SK-N-SH treated with all-trans-retinoic acid at 6 μM for 48 hours (cell line): Measurements from ENCODE around the gene NCOA5.

Experiments used
- ATAC-seq: fragments of 200-7000 bp; cut with Tn5 transposase; 3 replicates; pipeline ENCODE4 v1.9.1; 2020; ENCODE audit warnings: mild to moderate bottlenecking, moderate library complexity
- ARNTL ChIP-seq: fragments of 450-650 bp; formaldehyde crosslinking; IDR thresholded peaks from 2 replicates; pipeline ENCODE4 v1.5.0; 2020; ENCODE audit warnings: low read depth, mild to moderate bottlenecking, moderate library complexity, borderline replicate concordance
- BACH2 ChIP-seq: fragments of 250-450 bp; sonication (Bioruptor Pico); IDR thresholded peaks from 2 replicates; pipeline ENCODE4 v1.9.0; 2021; ENCODE audit warnings: mild to moderate bottlenecking, borderline replicate concordance
- CSDC2 ChIP-seq: fragments of 250-450 bp; sonication (Bioruptor Pico); IDR thresholded peaks from 2 replicates; pipeline ENCODE4 v1.5.0; 2020; ENCODE audit warnings: mild to moderate bottlenecking, moderate library complexity
- ESRRG ChIP-seq: fragments of 250-450 bp; sonication (Bioruptor Pico); IDR thresholded peaks from 2 replicates; pipeline ENCODE4 v1.6.1; 2021; ENCODE audit warnings: mild to moderate bottlenecking
- GLIS3 ChIP-seq: fragments of 250-450 bp; sonication (Bioruptor Pico); IDR thresholded peaks from 2 replicates; pipeline ENCODE4 v1.5.0; 2020; ENCODE audit warnings: mild to moderate bottlenecking, moderate library complexity
- OSR1 ChIP-seq: fragments of 250-450 bp; sonication (Bioruptor Pico); IDR thresholded peaks from 2 replicates; pipeline ENCODE4 v1.8.0; 2022; ENCODE audit warnings: moderate library complexity, mild to moderate bottlenecking, inconsistent platforms
- PPARA ChIP-seq: fragments of 250-450 bp; sonication (Bioruptor Pico); IDR thresholded peaks from 2 replicates; pipeline ENCODE4 v1.5.0; 2020; ENCODE audit warnings: mild to moderate bottlenecking, borderline replicate concordance
- RARB ChIP-seq: fragments of 250-450 bp; sonication (Bioruptor Pico); IDR thresholded peaks from 2 replicates; pipeline ENCODE4 v1.8.0; 2021; ENCODE audit warnings: mild to moderate bottlenecking, moderate library complexity
- SNAI2 ChIP-seq: fragments of 250-450 bp; sonication (Bioruptor Pico); IDR thresholded peaks from 2 replicates; pipeline ENCODE4 v1.5.0; 2020; ENCODE audit warnings: mild to moderate bottlenecking, moderate library complexity
- TCF4 ChIP-seq: fragments of 250-450 bp; sonication (Bioruptor Pico); IDR thresholded peaks from 2 replicates; pipeline ENCODE4 v1.8.0; 2021; ENCODE audit warnings: mild to moderate bottlenecking, moderate library complexity, borderline replicate concordance
- TOX ChIP-seq: fragments of 250-450 bp; sonication (Bioruptor Pico); IDR thresholded peaks from 2 replicates; pipeline ENCODE4 v1.8.0; 2021; ENCODE audit warnings: mild to moderate bottlenecking, moderate library complexity, borderline replicate concordance
- ZC3H10 ChIP-seq: fragments of 250-450 bp; sonication (Bioruptor Pico); IDR thresholded peaks from 2 replicates; pipeline ENCODE4 v1.5.1; 2021; ENCODE audit warnings: mild to moderate bottlenecking, moderate library complexity
- ZFP30 ChIP-seq: fragments of 450-650 bp; formaldehyde crosslinking; IDR thresholded peaks from 2 replicates; pipeline ENCODE4 v1.5.0; 2022; ENCODE audit warnings: mild to moderate bottlenecking, moderate library complexity
- TF ChIP-seq, protein P1 (sequence below): fragments of 250-450 bp; sonication (Bioruptor Pico); IDR thresholded peaks from 2 replicates; pipeline ENCODE4 v1.5.1; 2021; ENCODE audit warnings: mild to moderate bottlenecking, moderate library complexity
- TF ChIP-seq, protein P2 (sequence below): fragments of 250-450 bp; sonication (Bioruptor Pico); IDR thresholded peaks from 2 replicates; pipeline ENCODE4 v1.8.0; 2021; ENCODE audit warnings: low read depth, mild to moderate bottlenecking, moderate library complexity, borderline replicate concordance
- TF ChIP-seq, protein P3 (sequence below): fragments of 250-450 bp; sonication (Bioruptor Pico); IDR thresholded peaks from 2 replicates; pipeline ENCODE4 v1.8.0; 2020; ENCODE audit warnings: mild to moderate bottlenecking, moderate library complexity, borderline replicate concordance
- TF ChIP-seq, protein P4 (sequence below): fragments of 250-450 bp; sonication (Bioruptor Pico); IDR thresholded peaks from 2 replicates; pipeline ENCODE4 v1.5.0; 2020; ENCODE audit warnings: mild to moderate bottlenecking, moderate library complexity

Gene NCOA5

DNA sequence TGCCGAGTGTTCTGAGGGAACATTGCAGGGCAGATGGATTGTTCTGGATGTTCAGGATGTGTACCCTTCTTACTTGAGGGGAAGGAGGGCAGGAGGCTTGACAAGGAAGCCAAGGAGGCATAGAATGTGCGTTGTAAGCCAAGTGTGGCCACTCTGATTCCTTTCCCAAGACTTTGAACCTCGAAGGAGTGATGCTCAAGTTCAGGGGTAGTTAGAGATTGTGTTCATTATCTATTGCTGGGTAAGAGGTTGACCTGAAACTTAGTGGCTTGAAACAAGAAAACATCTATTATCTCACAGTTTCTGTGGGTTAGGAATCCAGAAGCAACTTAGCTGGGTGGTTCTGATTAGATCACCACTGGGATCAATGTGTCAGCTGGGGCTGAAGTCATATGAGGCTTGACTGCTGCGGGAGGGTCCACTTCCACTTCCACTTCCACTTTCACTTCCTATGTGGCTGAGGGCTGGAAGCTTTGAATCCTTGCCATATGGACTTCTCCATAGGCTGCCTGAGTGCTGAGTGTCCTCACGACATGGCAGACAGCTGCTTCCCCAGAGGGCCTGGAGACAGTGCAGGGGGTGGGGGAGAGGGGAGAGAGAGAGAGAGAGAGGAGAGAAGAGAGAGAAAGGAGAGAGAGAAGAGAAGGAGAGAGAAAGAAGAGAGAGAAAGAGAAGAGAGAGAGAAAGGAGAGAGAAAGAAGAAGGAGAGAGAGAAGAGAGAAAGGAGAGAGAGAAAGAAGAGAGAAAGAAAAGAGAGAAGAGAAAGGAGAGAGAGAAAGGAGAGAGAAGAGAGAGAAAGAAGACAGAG is 21.5 kb upstream of the NCOA5 start:
- TF ChIP-seq RARB (CRISPR knock-in tag) (no peak), ZFP30 (CRISPR knock-in tag) (no peak), TOX (CRISPR knock-in tag) (no peak)
- no peak for ATAC-seq

DNA sequence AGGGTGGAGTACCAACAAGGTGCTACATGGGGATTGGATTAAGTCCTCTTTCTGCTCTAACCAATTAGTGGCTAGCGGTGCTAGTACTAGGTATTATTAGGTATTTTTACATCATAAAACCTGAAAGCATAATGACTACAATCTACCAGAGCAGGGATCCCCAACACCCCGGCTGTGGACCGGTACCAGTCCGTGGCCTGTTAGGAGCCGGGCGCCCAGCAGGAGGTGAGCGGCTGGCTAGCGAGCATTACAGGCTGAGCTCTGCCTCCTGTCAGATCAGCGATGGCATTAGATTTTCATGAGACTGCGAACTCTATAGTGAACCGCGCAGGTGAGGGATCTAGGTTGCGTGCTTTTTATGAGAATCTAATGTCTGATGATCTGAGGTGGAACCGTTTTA is 19.2 kb upstream of the NCOA5 start:
- ATAC-seq, result no peak
- TF ChIP-seq SNAI2, result no peak
- TF ChIP-seq ESRRG, result no peak
- no peak for TF ChIP-seq TCF4 (CRISPR knock-in tag)
- TF ChIP-seq ZC3H10 (CRISPR knock-in tag), result no peak
- TF ChIP-seq, protein P1, sequence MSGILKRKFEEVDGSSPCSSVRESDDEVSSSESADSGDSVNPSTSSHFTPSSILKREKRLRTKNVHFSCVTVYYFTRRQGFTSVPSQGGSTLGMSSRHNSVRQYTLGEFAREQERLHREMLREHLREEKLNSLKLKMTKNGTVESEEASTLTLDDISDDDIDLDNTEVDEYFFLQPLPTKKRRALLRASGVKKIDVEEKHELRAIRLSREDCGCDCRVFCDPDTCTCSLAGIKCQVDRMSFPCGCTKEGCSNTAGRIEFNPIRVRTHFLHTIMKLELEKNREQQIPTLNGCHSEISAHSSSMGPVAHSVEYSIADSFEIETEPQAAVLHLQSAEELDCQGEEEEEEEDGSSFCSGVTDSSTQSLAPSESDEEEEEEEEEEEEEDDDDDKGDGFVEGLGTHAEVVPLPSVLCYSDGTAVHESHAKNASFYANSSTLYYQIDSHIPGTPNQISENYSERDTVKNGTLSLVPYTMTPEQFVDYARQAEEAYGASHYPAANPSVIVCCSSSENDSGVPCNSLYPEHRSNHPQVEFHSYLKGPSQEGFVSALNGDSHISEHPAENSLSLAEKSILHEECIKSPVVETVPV, result no peak

DNA sequence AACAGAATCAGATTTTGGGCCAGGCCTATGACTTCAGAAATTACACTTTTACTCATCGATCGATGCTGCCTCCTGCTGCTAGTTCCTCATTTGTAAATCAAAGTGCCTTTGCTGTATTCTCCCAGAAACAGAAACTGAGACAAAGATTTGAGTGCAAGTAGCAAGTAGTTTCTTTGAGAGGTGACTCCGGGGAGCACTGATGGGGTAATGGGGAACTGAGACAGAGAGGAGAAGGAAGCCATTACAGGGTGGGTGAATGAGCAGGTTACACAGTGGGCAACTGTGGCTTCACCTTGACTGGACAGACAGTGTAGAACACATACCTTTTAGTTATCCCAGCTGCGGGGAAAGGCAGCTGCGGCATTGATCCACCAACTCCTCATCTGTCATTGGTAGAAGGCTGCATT is 18.7 kb upstream of the NCOA5 start:
- TF ChIP-seq, protein P1, result no peak
- TF ChIP-seq, protein P2, sequence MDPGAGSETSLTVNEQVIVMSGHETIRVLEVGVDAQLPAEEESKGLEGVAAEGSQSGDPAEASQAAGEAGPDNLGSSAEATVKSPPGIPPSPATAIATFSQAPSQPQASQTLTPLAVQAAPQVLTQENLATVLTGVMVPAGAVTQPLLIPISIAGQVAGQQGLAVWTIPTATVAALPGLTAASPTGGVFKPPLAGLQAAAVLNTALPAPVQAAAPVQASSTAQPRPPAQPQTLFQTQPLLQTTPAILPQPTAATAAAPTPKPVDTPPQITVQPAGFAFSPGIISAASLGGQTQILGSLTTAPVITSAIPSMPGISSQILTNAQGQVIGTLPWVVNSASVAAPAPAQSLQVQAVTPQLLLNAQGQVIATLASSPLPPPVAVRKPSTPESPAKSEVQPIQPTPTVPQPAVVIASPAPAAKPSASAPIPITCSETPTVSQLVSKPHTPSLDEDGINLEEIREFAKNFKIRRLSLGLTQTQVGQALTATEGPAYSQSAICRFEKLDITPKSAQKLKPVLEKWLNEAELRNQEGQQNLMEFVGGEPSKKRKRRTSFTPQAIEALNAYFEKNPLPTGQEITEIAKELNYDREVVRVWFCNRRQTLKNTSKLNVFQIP (CRISPR knock-in tag), result no peak
- TF ChIP-seq TCF4 (CRISPR knock-in tag) (no peak), PPARA (CRISPR knock-in tag) (no peak), GLIS3 (no peak), ZC3H10 (CRISPR knock-in tag) (no peak)
- TF ChIP-seq, protein P3, sequence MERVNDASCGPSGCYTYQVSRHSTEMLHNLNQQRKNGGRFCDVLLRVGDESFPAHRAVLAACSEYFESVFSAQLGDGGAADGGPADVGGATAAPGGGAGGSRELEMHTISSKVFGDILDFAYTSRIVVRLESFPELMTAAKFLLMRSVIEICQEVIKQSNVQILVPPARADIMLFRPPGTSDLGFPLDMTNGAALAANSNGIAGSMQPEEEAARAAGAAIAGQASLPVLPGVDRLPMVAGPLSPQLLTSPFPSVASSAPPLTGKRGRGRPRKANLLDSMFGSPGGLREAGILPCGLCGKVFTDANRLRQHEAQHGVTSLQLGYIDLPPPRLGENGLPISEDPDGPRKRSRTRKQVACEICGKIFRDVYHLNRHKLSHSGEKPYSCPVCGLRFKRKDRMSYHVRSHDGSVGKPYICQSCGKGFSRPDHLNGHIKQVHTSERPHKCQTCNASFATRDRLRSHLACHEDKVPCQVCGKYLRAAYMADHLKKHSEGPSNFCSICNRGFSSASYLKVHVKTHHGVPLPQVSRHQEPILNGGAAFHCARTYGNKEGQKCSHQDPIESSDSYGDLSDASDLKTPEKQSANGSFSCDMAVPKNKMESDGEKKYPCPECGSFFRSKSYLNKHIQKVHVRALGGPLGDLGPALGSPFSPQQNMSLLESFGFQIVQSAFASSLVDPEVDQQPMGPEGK (CRISPR knock-in tag), result no peak
- TF ChIP-seq, protein P4, sequence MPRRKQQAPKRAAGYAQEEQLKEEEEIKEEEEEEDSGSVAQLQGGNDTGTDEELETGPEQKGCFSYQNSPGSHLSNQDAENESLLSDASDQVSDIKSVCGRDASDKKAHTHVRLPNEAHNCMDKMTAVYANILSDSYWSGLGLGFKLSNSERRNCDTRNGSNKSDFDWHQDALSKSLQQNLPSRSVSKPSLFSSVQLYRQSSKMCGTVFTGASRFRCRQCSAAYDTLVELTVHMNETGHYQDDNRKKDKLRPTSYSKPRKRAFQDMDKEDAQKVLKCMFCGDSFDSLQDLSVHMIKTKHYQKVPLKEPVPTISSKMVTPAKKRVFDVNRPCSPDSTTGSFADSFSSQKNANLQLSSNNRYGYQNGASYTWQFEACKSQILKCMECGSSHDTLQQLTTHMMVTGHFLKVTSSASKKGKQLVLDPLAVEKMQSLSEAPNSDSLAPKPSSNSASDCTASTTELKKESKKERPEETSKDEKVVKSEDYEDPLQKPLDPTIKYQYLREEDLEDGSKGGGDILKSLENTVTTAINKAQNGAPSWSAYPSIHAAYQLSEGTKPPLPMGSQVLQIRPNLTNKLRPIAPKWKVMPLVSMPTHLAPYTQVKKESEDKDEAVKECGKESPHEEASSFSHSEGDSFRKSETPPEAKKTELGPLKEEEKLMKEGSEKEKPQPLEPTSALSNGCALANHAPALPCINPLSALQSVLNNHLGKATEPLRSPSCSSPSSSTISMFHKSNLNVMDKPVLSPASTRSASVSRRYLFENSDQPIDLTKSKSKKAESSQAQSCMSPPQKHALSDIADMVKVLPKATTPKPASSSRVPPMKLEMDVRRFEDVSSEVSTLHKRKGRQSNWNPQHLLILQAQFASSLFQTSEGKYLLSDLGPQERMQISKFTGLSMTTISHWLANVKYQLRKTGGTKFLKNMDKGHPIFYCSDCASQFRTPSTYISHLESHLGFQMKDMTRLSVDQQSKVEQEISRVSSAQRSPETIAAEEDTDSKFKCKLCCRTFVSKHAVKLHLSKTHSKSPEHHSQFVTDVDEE (CRISPR knock-in tag), result no peak
- ATAC-seq, result no peak

DNA sequence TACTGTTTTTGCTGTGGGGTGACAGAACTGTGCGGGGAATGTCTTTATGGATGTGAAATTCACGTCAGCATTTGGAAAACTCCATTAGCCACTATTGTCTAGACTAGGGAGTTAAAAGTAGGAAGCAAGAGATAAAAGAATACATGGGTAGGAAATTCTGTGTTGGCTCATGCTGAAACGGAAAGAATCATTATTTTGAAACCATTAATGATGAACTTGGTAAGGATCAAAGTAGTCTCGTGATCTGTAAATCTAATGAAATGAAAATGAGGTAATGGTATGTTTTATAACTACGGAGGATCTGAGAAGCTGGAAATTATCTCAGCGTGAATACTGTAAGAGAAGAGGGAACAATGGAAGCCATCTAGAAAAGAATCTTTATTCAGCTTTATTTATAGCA is 17.3 kb upstream of the NCOA5 start:
- no peak for ATAC-seq
- TF ChIP-seq, protein P3 (CRISPR knock-in tag), result no peak
- TF ChIP-seq PPARA (CRISPR knock-in tag) (no peak), ZC3H10 (CRISPR knock-in tag) (no peak), TOX (CRISPR knock-in tag) (no peak), TCF4 (CRISPR knock-in tag) (no peak), SNAI2 (no peak), ZFP30 (CRISPR knock-in tag) (no peak), OSR1 (CRISPR knock-in tag) (no peak), ARNTL (no peak), CSDC2 (CRISPR knock-in tag) (no peak), ESRRG (no peak), BACH2 (no peak), GLIS3 (no peak)
- TF ChIP-seq, protein P1, result no peak
- TF ChIP-seq, protein P4 (CRISPR knock-in tag), result no peak
